ENCODE measurements around the gene KDM4F.
A peak's percentile ranks its signal among the peaks of the same experiment; 100 is the strongest.

Gene KDM4F

DNA sequence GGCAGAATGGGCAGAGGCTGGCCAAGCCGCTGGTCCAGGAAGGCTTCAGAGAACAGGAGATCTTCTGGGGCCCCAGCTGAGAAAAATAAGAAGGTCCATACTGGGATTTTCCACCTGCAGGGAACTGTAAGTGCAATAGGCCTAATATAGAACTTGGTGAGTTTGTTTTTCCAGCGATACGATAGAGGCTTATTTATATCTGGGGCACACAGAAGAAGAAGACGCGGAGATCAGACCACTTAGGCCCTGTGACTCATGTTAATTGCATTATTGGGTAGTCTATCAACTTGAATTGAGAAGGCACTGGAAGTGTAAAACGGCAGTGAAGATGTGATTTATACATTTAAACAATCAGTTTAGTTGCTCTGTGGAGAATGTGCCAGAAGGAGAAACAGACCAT lies 9.8 kb downstream of the KDM4F start:
- no peak overlapping the region for H3K4me3 ChIP-seq (ENCODE audit: low read depth, low read length)
- no peaks in the 10 kb centered on the region for H3K36me3 ChIP-seq (ENCODE audit: insufficient read depth, low read length)
- H2AFZ ChIP-seq (ENCODE audit: low read length, unreplicated experiment), result no peak overlapping the region
- peaks cover 22% of the 10 kb centered on the region for H3K27me3 ChIP-seq (ENCODE audit: insufficient read depth, low read length)
- no peaks in the 10 kb centered on the region for H3K79me2 ChIP-seq (ENCODE audit: control insufficient read depth, insufficient read depth, low read length, unreplicated experiment)
- H3K27ac ChIP-seq (ENCODE audit: low read depth, low read length), result no peak overlapping the region
- H3K4me1 ChIP-seq (ENCODE audit: control insufficient read depth, insufficient read depth, low read length, unreplicated experiment), result no peaks in the 10 kb centered on the region

- H3K36me3 ChIP-seq (ENCODE audit: insufficient read depth, low read length), result no peaks in the 10 kb centered on the region
- H3K4me3 ChIP-seq (ENCODE audit: low read depth, low read length), result no peak overlapping the region
- H3K79me2 ChIP-seq (ENCODE audit: control insufficient read depth, insufficient read depth, low read length, unreplicated experiment), result peaks cover 21% of the 10 kb centered on the region
- H2AFZ ChIP-seq (ENCODE audit: low read length, unreplicated experiment), result no peak overlapping the region
- peaks cover 8% of the 10 kb centered on the region; the same call in 1 of the 2 replicates for H3K27me3 ChIP-seq (ENCODE audit: insufficient read depth, low read length)
- no peak overlapping the region for H3K27ac ChIP-seq (ENCODE audit: low read depth, low read length)
- peaks cover 10% of the 10 kb centered on the region for H3K4me1 ChIP-seq (ENCODE audit: control insufficient read depth, insufficient read depth, low read length, unreplicated experiment)
These were observed 16.1 kb downstream of the KDM4F start for GRCh38 chr11:95065336-95065735.

DNA sequence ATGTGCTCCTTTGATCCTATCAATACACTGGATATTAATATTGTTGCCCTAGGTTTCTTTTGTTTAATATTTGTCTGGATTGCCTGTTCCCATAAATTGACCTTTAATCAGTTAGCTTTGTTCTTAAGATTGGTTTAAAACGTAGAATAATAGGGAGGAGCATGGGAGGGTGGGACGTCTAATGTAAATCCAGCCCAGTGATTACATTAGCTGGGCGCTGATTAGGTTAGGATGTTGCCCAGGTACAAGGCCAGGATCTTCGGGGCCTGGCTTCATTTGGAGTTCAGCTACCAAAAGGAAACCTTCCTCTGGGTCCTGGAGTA lies 17.5 kb downstream of the KDM4F start, which contains the start of gene SRSF8:
Gene SRSF8 (plus strand): TSS at position 204 of the 323 bp plus-strand sequence. CDS start 308 bp downstream, outside the sequence.
- Histone ChIP-seq H3K79me2 (ENCODE audit: control insufficient read depth, insufficient read depth, low read length, unreplicated experiment) (peaks cover 24% of the 10 kb centered on the region), H3K36me3 (ENCODE audit: insufficient read depth, low read length) (no peaks in the 10 kb centered on the region), H3K27ac (ENCODE audit: low read depth, low read length) (peak within 1 kb of the TSS; percentile 61), H3K4me3 (ENCODE audit: low read depth, low read length) (peak within 1 kb of the TSS; percentile 89), H3K4me1 (ENCODE audit: control insufficient read depth, insufficient read depth, low read length, unreplicated experiment) (peaks cover 10% of the 10 kb centered on the region), H3K27me3 (ENCODE audit: insufficient read depth, low read length) (no peaks in the 10 kb centered on the region), H2AFZ (ENCODE audit: low read length, unreplicated experiment) (peak within 1 kb of the TSS; percentile 70)

GRCh38 chr11:95067039-95067840 lies 18.0 kb downstream of the KDM4F start:
- H3K4me3 ChIP-seq (ENCODE audit: low read depth, low read length), result peak overlapping the region; percentile 89
- H2AFZ ChIP-seq (ENCODE audit: low read length, unreplicated experiment), result peak overlapping the region; percentile 70
- peak overlapping the region; percentile 61 for H3K27ac ChIP-seq (ENCODE audit: low read depth, low read length)

DNA sequence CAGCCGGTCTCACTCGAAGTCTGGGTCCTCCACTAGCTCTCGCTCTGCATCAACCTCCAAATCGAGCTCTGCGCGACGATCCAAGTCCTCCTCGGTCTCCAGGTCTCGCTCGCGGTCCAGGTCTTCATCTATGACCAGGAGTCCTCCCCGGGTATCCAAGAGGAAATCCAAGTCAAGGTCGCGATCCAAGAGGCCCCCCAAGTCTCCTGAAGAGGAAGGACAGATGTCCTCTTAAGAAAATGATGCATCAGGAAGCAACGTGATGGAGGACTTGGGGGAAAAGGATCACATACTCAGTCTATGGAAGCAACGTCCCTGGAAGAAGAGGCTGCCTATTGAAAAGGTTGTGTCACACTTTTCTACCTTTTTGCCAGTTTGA lies 18.6 kb downstream of the KDM4F start:
- peaks cover 24% of the 10 kb centered on the region for H3K79me2 ChIP-seq (ENCODE audit: control insufficient read depth, insufficient read depth, low read length, unreplicated experiment)
- H2AFZ ChIP-seq (ENCODE audit: low read length, unreplicated experiment), result peak overlapping the region; percentile 66
- no peaks in the 10 kb centered on the region for H3K27me3 ChIP-seq (ENCODE audit: insufficient read depth, low read length)
- H3K4me3 ChIP-seq (ENCODE audit: low read depth, low read length), result peak overlapping the region; percentile 89
- H3K4me1 ChIP-seq (ENCODE audit: control insufficient read depth, insufficient read depth, low read length, unreplicated experiment), result peaks cover 10% of the 10 kb centered on the region
- H3K36me3 ChIP-seq (ENCODE audit: insufficient read depth, low read length), result no peaks in the 10 kb centered on the region
- H3K27ac ChIP-seq (ENCODE audit: low read depth, low read length), result peak overlapping the region; percentile 61

More at GRCh38 chr11:95067039-95067840, 18.0 kb downstream of the KDM4F start:
- H3K36me3 ChIP-seq (ENCODE audit: insufficient read depth, low read length), result no peaks in the 10 kb centered on the region
- peaks cover 24% of the 10 kb centered on the region for H3K79me2 ChIP-seq (ENCODE audit: control insufficient read depth, insufficient read depth, low read length, unreplicated experiment)
- H3K27me3 ChIP-seq (ENCODE audit: insufficient read depth, low read length), result no peaks in the 10 kb centered on the region
- H3K4me1 ChIP-seq (ENCODE audit: control insufficient read depth, insufficient read depth, low read length, unreplicated experiment), result peaks cover 10% of the 10 kb centered on the region

- peak overlapping the region; percentile 61 for H3K27ac ChIP-seq (ENCODE audit: low read depth, low read length)
- peaks cover 24% of the 10 kb centered on the region for H3K79me2 ChIP-seq (ENCODE audit: control insufficient read depth, insufficient read depth, low read length, unreplicated experiment)
- peak overlapping the region; percentile 89 for H3K4me3 ChIP-seq (ENCODE audit: low read depth, low read length)
- no peaks in the 10 kb centered on the region for H3K36me3 ChIP-seq (ENCODE audit: insufficient read depth, low read length)
- H3K27me3 ChIP-seq (ENCODE audit: insufficient read depth, low read length), result no peaks in the 10 kb centered on the region
- H3K4me1 ChIP-seq (ENCODE audit: control insufficient read depth, insufficient read depth, low read length, unreplicated experiment), result peaks cover 10% of the 10 kb centered on the region
- no peak overlapping the region for H2AFZ ChIP-seq (ENCODE audit: low read length, unreplicated experiment)
These were observed 19.3 kb downstream of the KDM4F start for GRCh38 chr11:95068549-95068948.

- Histone ChIP-seq H3K4me3 (ENCODE audit: low read depth, low read length) (no peak overlapping the region), H3K27me3 (ENCODE audit: insufficient read depth, low read length) (no peaks in the 10 kb centered on the region), H3K36me3 (ENCODE audit: insufficient read depth, low read length) (no peaks in the 10 kb centered on the region), H3K27ac (ENCODE audit: low read depth, low read length) (no peak overlapping the region), H3K4me1 (ENCODE audit: control insufficient read depth, insufficient read depth, low read length, unreplicated experiment) (peaks cover 22% of the 10 kb centered on the region), H3K79me2 (ENCODE audit: control insufficient read depth, insufficient read depth, low read length, unreplicated experiment) (peaks cover 24% of the 10 kb centered on the region), H2AFZ (ENCODE audit: low read length, unreplicated experiment) (no peak overlapping the region)
These were observed 21.2 kb downstream of the KDM4F start for GRCh38 chr11:95070471-95070870.

DNA sequence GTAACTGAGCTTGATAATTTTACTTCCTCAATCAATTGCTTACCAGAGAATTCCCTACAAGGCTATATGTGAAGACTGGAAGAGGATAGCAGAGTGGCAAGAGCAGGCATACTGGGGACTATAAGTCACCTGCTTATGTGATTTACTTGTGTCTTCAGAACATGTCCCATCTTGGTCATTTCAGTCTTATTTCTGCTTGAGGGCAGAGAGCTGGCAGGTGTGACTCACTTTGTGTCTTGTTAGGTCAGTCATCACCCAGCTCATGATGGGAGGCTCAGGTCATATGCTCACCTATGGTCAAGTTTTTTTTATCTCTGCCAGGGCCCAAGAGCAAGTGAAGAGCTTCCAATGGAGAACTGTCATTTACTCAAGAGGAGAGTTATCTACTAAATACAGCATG lies 23.7 kb downstream of the KDM4F start:
- H3K27ac ChIP-seq (ENCODE audit: low read depth, low read length), result no peak overlapping the region
- H3K79me2 ChIP-seq (ENCODE audit: control insufficient read depth, insufficient read depth, low read length, unreplicated experiment), result peaks cover 21% of the 10 kb centered on the region
- H2AFZ ChIP-seq (ENCODE audit: low read length, unreplicated experiment), result no peak overlapping the region
- H3K4me3 ChIP-seq (ENCODE audit: low read depth, low read length), result no peak overlapping the region
- H3K4me1 ChIP-seq (ENCODE audit: control insufficient read depth, insufficient read depth, low read length, unreplicated experiment), result peaks cover 32% of the 10 kb centered on the region
- no peaks in the 10 kb centered on the region for H3K36me3 ChIP-seq (ENCODE audit: insufficient read depth, low read length)
- no peaks in the 10 kb centered on the region for H3K27me3 ChIP-seq (ENCODE audit: insufficient read depth, low read length)

- H3K36me3 ChIP-seq (ENCODE audit: insufficient read depth, low read length), result no peaks in the 10 kb centered on the region
- no peak overlapping the region for H3K4me3 ChIP-seq (ENCODE audit: low read depth, low read length)
- H3K27ac ChIP-seq (ENCODE audit: low read depth, low read length), result peak overlapping the region; percentile 81
- H3K4me1 ChIP-seq (ENCODE audit: control insufficient read depth, insufficient read depth, low read length, unreplicated experiment), result peaks cover 40% of the 10 kb centered on the region
- no peaks in the 10 kb centered on the region for H3K27me3 ChIP-seq (ENCODE audit: insufficient read depth, low read length)
- peaks cover 4% of the 10 kb centered on the region for H3K79me2 ChIP-seq (ENCODE audit: control insufficient read depth, insufficient read depth, low read length, unreplicated experiment)
- H2AFZ ChIP-seq (ENCODE audit: low read length, unreplicated experiment), result no peak overlapping the region
These were observed 25.8 kb downstream of the KDM4F start for GRCh38 chr11:95074792-95075563.

- Histone ChIP-seq H3K4me3 (ENCODE audit: low read depth, low read length) (peak overlapping the region; percentile 17; the same call in 1 of the 2 replicates), H3K79me2 (ENCODE audit: control insufficient read depth, insufficient read depth, low read length, unreplicated experiment) (no peaks in the 10 kb centered on the region), H3K27me3 (ENCODE audit: insufficient read depth, low read length) (no peaks in the 10 kb centered on the region), H3K27ac (ENCODE audit: low read depth, low read length) (peak overlapping the region; percentile 81), H3K36me3 (ENCODE audit: insufficient read depth, low read length) (no peaks in the 10 kb centered on the region), H2AFZ (ENCODE audit: low read length, unreplicated experiment) (no peak overlapping the region), H3K4me1 (ENCODE audit: control insufficient read depth, insufficient read depth, low read length, unreplicated experiment) (peaks cover 52% of the 10 kb centered on the region)
These were observed 27.2 kb downstream of the KDM4F start for GRCh38 chr11:95076416-95076815.

Data from ACC112 (cell line).